ENCODE data around the gene RPL23. TPM values are rescaled to one million over a fixed set of nuclear protein-coding genes. Genes with fewer than 3 reads are reported as not detected.

RPL23 gene
- polyA plus RNA-seq (2012; ENCODE audit: low read depth, missing spikeins), result 5,289 TPM

DNA sequence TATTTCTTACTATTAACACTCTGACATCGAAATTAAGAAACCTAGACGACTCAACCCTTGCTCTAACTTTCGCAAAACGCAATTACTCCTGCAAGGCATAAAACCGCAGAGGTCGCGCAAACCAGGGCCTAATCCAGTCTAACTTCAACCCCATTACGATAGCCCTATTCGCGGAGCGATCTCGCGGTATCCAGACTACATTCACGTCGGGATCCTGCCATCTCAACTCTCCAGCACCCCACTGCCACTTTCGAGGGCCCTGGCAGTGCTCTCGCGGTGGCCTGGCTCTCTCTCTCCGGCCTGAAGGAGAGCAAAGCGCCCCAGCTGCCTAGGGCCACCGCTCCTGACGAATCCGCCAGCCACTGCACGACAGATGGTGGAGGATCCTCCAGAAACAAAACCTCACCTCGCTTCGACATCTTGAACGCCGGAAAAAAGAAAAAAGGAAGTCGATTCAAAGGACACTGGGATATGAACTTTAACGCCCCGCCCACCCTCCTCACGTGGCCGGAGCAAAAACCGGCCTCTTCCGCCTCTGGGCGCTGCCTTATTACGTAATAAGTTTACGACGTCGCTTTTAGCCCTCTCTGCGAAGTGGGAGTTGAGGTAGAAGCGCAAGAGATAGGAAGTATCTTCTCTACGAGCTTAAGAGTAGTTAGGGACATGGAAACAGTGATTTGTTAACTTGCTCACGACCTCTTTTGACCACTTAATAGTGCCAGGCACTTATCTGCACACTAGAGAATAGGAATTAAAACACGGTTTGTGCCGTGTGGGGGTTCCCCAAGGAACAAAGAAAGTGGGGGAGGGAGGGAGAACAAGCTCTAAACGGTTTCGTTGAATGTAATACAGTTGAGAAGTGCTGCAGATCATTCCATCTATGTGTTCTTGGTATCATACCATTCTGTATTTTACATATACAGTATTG lies at the start of gene RPL23:
RPL23 (minus strand) TSS at position 430 of the 928 bp plus-strand sequence; CDS start at position 419, 11 bp downstream.
- TF ChIP-seq TAF1 (IDR thresholded peaks at IDR 0.05; ENCODE audit: low read depth, low read length) (peak; percentile 99), PAX5 (IDR thresholded peaks at IDR 0.05; ENCODE audit: insufficient read depth, low read length, severe bottlenecking) (no peak), POU2F2 (IDR thresholded peaks at IDR 0.05; ENCODE audit: low read depth, low read length) (peak; percentile 87), POLR2AphosphoS5 (IDR thresholded peaks at IDR 0.05; ENCODE audit: low read depth, low read length) (peak; percentile 99), SPI1 (IDR thresholded peaks at IDR 0.05; ENCODE audit: low read depth, low read length) (peak; percentile 89), POLR2A (IDR thresholded peaks at IDR 0.05; ENCODE audit: low read depth, low read length) (peak; percentile 99)
- DNase-seq (ENCODE audit: insufficient read length, low spot score), result peak; percentile 76
- peak; percentile 87 for FAIRE-seq

DNA sequence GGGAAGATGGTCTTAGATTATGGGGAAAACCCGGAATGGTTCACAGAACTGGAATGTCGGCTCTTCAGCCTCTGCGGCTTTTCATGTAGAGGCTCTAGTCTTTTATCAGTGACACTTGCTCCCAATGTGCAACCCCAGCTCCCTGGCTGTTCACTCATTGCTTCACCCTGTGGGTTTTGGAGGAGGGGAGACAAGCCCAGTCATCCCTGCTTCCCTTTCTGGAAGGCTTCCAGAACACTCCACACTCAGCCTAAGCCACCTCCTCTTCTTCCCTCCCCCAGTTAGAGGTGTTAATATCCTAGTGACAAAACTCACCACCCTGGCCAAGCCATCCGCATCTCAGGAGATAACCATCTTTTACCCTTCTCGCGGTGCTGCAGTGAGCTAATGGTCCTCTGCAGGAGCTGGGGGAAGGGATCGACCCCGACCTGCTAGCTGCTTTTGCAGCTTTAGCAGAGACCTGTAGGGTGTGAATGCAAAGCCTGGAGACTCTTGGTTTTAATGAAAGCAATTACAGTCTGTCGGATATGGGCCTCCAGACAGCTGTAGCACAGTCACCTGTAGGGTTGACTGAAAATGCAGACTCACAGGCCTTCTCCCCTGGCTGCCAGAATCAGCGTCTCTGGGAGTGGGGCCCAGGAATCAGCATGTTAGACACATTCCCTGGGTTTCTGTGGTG lies 47.6 kb upstream of the RPL23 start:
- no peak for DNase-seq (ENCODE audit: insufficient read length, low spot score)
- no peak for FAIRE-seq
- no peak for TF ChIP-seq PAX5 (IDR thresholded peaks at IDR 0.05; ENCODE audit: insufficient read depth, low read length, severe bottlenecking)
- no peak for TF ChIP-seq SPI1 (IDR thresholded peaks at IDR 0.05; ENCODE audit: low read depth, low read length)
- no peak for TF ChIP-seq POLR2AphosphoS5 (IDR thresholded peaks at IDR 0.05; ENCODE audit: low read depth, low read length)
- TF ChIP-seq POLR2A (IDR thresholded peaks at IDR 0.05; ENCODE audit: low read depth, low read length), result no peak

DNA sequence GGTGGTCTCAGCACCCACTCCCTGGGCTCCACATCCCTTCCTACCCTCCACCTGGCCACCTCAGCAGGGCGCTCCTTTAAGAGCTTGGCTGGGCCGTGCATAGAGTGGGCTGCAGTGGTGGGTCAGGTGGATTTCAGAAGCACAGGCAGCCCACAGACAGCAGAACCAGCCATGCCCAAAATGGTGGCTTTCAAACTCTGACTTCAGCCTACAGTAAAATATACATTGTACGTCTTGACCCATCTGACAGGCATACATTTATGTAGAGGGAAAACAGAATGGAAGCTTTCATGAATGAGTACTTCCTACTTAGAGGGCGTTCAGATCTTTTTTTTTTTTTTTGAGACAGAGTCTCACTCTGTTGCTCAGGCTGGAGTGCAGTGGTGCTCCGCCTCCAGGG lies 45.9 kb upstream of the RPL23 start:
- no peak for TF ChIP-seq PAX5 (IDR thresholded peaks at IDR 0.05; ENCODE audit: insufficient read depth, low read length, severe bottlenecking)
- TF ChIP-seq POLR2A (IDR thresholded peaks at IDR 0.05; ENCODE audit: low read depth, low read length), result no peak
- TF ChIP-seq POLR2AphosphoS5 (IDR thresholded peaks at IDR 0.05; ENCODE audit: low read depth, low read length), result no peak
- no peak for TF ChIP-seq TAF1 (IDR thresholded peaks at IDR 0.05; ENCODE audit: low read depth, low read length)
- no peak for TF ChIP-seq POU2F2 (IDR thresholded peaks at IDR 0.05; ENCODE audit: low read depth, low read length)
- no peak for TF ChIP-seq SPI1 (IDR thresholded peaks at IDR 0.05; ENCODE audit: low read depth, low read length)
- DNase-seq (ENCODE audit: insufficient read length, low spot score), result no peak
- FAIRE-seq, result no peak

DNA sequence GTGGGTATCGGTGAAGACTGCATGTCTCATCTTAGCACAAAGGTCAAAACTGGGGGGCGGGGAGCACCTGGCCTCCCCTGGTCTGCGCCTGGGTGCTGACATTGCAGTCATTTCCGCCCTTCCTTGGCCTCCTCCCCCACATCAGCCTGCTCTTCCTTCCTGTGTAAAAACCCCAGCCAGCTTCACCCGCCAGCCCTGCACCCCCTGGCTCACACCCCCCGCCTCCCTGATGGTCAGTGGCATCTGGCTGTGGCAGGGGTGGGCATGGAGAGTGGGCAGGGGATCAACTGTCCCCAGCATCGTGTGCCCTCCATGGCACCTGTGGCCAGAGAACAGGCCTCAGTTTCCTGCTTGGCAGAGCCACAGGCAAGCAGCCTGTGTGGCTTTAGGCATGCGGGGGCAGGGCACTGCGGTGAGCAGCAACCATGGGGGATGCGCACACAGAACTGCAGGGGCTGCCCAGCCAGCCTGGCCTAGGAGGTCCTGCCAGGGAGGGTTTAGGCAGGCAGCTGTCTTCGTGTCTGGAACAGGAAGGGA lies 45.4 kb upstream of the RPL23 start:
- DNase-seq (ENCODE audit: insufficient read length, low spot score) (peak; percentile 96), FAIRE-seq (peak; percentile 99)

GRCh38 chr17:38898291-38898679 lies 44.8 kb upstream of the RPL23 start:
- TF ChIP-seq POLR2AphosphoS5 (IDR thresholded peaks at IDR 0.05; ENCODE audit: low read depth, low read length) (no peak), PAX5 (IDR thresholded peaks at IDR 0.05; ENCODE audit: insufficient read depth, low read length, severe bottlenecking) (no peak), SPI1 (IDR thresholded peaks at IDR 0.05; ENCODE audit: low read depth, low read length) (no peak), POU2F2 (IDR thresholded peaks at IDR 0.05; ENCODE audit: low read depth, low read length) (no peak), POLR2A (IDR thresholded peaks at IDR 0.05; ENCODE audit: low read depth, low read length) (no peak), TAF1 (IDR thresholded peaks at IDR 0.05; ENCODE audit: low read depth, low read length) (no peak)
- no peak for DNase-seq (ENCODE audit: insufficient read length, low spot score)
- no peak for FAIRE-seq

More for the DNA sequence above, 45.4 kb upstream of the RPL23 start:
- TF ChIP-seq POU2F2 (IDR thresholded peaks at IDR 0.05; ENCODE audit: low read depth, low read length) (peak; percentile 13; the same call in 1 of the 2 replicates), PAX5 (IDR thresholded peaks at IDR 0.05; ENCODE audit: insufficient read depth, low read length, severe bottlenecking) (no peak), SPI1 (IDR thresholded peaks at IDR 0.05; ENCODE audit: low read depth, low read length) (peak; percentile 54), POLR2AphosphoS5 (IDR thresholded peaks at IDR 0.05; ENCODE audit: low read depth, low read length) (no peak), TAF1 (IDR thresholded peaks at IDR 0.05; ENCODE audit: low read depth, low read length) (peak; percentile 22; the same call in 1 of the 2 replicates), POLR2A (IDR thresholded peaks at IDR 0.05; ENCODE audit: low read depth, low read length) (peak; percentile 61)

DNA sequence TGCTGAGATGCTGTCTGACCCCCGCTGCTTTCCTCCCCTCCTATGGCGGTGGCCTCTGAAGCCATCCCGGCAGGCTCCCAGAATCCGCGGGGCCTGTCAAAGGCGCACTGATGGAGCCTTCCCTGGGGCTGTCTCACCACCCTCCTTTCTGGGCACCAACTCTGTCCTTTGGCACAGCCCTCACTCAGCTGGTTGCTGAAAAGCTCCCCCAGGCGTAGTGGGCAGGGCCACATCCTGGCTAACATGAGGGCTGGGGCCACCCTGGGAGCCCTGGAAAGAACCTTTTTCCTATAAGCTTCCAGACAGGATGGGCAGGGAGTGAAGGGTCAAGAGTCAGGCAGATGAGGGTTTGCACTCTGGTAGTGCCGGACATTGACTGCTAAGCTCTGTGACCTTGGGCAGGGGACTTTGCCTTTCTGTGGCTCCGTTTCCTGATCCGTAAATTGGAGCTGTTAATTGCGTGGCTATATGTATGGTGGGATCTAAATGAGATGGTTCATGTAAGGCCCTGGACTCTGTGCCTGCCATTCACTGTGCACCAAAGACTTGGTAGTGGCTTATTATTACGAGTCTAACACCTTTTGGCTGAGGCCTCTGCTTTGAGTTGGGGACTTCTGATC lies 44.3 kb upstream of the RPL23 start:
- no peak for FAIRE-seq
- TF ChIP-seq PAX5 (IDR thresholded peaks at IDR 0.05; ENCODE audit: insufficient read depth, low read length, severe bottlenecking) (no peak), POLR2AphosphoS5 (IDR thresholded peaks at IDR 0.05; ENCODE audit: low read depth, low read length) (no peak), SPI1 (IDR thresholded peaks at IDR 0.05; ENCODE audit: low read depth, low read length) (no peak), POU2F2 (IDR thresholded peaks at IDR 0.05; ENCODE audit: low read depth, low read length) (no peak), TAF1 (IDR thresholded peaks at IDR 0.05; ENCODE audit: low read depth, low read length) (no peak), POLR2A (IDR thresholded peaks at IDR 0.05; ENCODE audit: low read depth, low read length) (no peak)
- DNase-seq (ENCODE audit: insufficient read length, low spot score), result no peak

DNA sequence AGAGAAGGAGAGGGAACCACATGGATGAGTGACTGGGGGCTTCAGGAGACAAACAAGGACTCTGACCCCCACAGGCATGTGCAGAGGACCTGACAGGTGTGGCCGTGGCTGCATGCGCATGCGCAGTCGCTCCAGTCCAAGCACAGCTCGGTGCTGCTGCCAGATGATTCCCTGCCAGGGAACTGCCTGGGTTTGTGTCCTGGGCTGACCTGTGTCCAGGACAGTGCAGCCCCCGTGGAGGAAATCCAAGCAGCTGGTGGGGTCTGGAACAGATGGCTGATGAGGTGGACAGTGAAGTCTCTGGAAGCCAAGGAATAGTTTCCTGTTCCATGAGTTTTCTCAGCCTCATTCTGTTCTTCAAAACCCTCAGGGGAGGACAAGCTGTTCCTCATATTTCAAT lies 43.7 kb upstream of the RPL23 start:
- TF ChIP-seq POLR2AphosphoS5 (IDR thresholded peaks at IDR 0.05; ENCODE audit: low read depth, low read length) (no peak), POLR2A (IDR thresholded peaks at IDR 0.05; ENCODE audit: low read depth, low read length) (no peak), PAX5 (IDR thresholded peaks at IDR 0.05; ENCODE audit: insufficient read depth, low read length, severe bottlenecking) (no peak), POU2F2 (IDR thresholded peaks at IDR 0.05; ENCODE audit: low read depth, low read length) (no peak), SPI1 (IDR thresholded peaks at IDR 0.05; ENCODE audit: low read depth, low read length) (no peak), TAF1 (IDR thresholded peaks at IDR 0.05; ENCODE audit: low read depth, low read length) (no peak)
- no peak for DNase-seq (ENCODE audit: insufficient read length, low spot score)
- FAIRE-seq, result no peak

- FAIRE-seq, result no peak
- TF ChIP-seq POLR2A (IDR thresholded peaks at IDR 0.05; ENCODE audit: low read depth, low read length), result no peak
- TF ChIP-seq PAX5 (IDR thresholded peaks at IDR 0.05; ENCODE audit: insufficient read depth, low read length, severe bottlenecking), result no peak
- no peak for TF ChIP-seq POLR2AphosphoS5 (IDR thresholded peaks at IDR 0.05; ENCODE audit: low read depth, low read length)
- no peak for TF ChIP-seq POU2F2 (IDR thresholded peaks at IDR 0.05; ENCODE audit: low read depth, low read length)
- TF ChIP-seq TAF1 (IDR thresholded peaks at IDR 0.05; ENCODE audit: low read depth, low read length), result no peak
- TF ChIP-seq SPI1 (IDR thresholded peaks at IDR 0.05; ENCODE audit: low read depth, low read length), result no peak
These were observed 42.9 kb upstream of the RPL23 start for GRCh38 chr17:38896346-38896954.

More at GRCh38 chr17:38896346-38896954, 42.9 kb upstream of the RPL23 start:
- no peak for DNase-seq (ENCODE audit: insufficient read length, low spot score)

Measured in GM12891 (cell line).